H1 (cell line): ENCODE measurements around the gene DAAM1. TPM values are rescaled to one million over a fixed set of nuclear protein-coding genes. Genes with fewer than 3 reads are reported as not detected.

Experiments used
- BRCA1 ChIP-seq: IDR thresholded peaks from 2 replicates; pipeline ENCODE4 v1.6.1; 2012; ENCODE audit warnings: low read depth, low read length, improper control_type of control experiment
- CBX5 ChIP-seq: fragments of 300-800, 300-1000 bp; sonication (generic); IDR thresholded peaks from 2 replicates; pipeline ENCODE4 v1.7.1; 2016; ENCODE audit warnings: antibody characterized with exemption, low read length, low read depth
- MAFK ChIP-seq: IDR thresholded peaks from 2 replicates; pipeline ENCODE4 v1.6.1; 2012; ENCODE audit warnings: low read depth, mild to moderate bottlenecking, improper control_type of control experiment, low read length
- SAP30 ChIP-seq: fragments of 300-600 bp; sonication (generic); IDR thresholded peaks from 2 replicates; pipeline ENCODE4 v1.7.1; 2012; ENCODE audit warnings: low read length, moderate library complexity, mild to moderate bottlenecking, inconsistent platforms; ENCODE audit not compliant: insufficient read depth, insufficient replicate concordance
- TAF1 ChIP-seq: IDR thresholded peaks from 2 replicates; pipeline ENCODE4 v1.6.1; 2011; ENCODE audit warnings: mild to moderate bottlenecking, low read depth, low read length
- polyA plus RNA-seq, 7 experiments: library from polyadenylated mRNA; depleted of rRNA in 3 of 7; stranded (reverse) in 5 of 7; unstranded in 2 of 7; fragments of >200 nt in 5 of 7; fragments of 200-250 nt in 2 of 7; gene quantifications; 1 replicate in 5 of 7; 2 replicates in 1 of 7; 4 replicates in 1 of 7; pipeline versions ENCODE4 v1.2.1 to v1.2.3, GENCODE V29; 2011 to 2013; ENCODE audit warnings: missing spikeins in 2 of 7, mixed read lengths in 2 of 7
- total RNA-seq: library from RNA; stranded (reverse); fragmentation: NEBNext Ultra II Directional; extraction: Animal tissue kit (Norgen Biotek cat#: 25700); gene quantifications from 2 replicates; pipeline ENCODE4 v1.2.1, GENCODE V29; 2021
- TF ChIP-seq, protein P1 (sequence below): IDR thresholded peaks from 2 replicates; pipeline ENCODE4 v1.6.1; 2012; ENCODE audit warnings: inconsistent platforms
- TF ChIP-seq, protein P2 (sequence below): IDR thresholded peaks from 2 replicates; pipeline ENCODE4 v1.6.1; 2011; ENCODE audit warnings: low read length, improper control_type of control experiment

DAAM1 gene
- total and polyA plus RNA-seq, 2 of the 8 experiments (the other 6 are each of a cell fraction or from before 2014, with no cell fraction given): 5.0 to 44.9 TPM

DNA sequence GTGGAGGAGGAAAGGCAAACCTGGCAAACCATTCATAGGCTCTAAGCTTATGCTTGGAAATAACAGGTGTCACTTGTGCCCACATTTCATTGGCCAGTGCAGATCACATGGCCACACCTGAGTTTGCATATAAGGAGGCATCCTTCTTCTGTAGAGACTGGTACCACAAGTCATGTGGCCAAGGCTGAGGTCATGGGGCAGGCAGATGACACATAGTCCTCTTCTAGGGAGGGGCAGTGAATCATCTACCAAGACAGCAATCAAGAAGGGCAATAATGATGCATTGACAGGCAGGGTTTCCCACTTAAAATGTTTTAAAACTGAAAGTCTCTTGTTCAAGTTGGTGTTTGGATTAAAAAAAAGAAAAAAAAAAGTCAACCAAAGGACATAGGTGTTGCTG lies 77.3 kb downstream of the DAAM1 start (continued):
- TF ChIP-seq TAF1 (no peak), BRCA1 (no peak), CBX5 (no peak), SAP30 (no peak), MAFK (no peak)
- TF ChIP-seq, protein P1, sequence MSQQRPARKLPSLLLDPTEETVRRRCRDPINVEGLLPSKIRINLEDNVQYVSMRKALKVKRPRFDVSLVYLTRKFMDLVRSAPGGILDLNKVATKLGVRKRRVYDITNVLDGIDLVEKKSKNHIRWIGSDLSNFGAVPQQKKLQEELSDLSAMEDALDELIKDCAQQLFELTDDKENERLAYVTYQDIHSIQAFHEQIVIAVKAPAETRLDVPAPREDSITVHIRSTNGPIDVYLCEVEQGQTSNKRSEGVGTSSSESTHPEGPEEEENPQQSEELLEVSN: no peak
- TF ChIP-seq, protein P2, sequence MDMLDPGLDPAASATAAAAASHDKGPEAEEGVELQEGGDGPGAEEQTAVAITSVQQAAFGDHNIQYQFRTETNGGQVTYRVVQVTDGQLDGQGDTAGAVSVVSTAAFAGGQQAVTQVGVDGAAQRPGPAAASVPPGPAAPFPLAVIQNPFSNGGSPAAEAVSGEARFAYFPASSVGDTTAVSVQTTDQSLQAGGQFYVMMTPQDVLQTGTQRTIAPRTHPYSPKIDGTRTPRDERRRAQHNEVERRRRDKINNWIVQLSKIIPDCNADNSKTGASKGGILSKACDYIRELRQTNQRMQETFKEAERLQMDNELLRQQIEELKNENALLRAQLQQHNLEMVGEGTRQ: no peak
